HAP-1 (cell line): ENCODE results near the gene DALRD3.

Experiments
- DNase-seq, 2 experiments: peaks; one replicate each; pipeline ENCODE4 v3.0.0-alpha.2; 2016 to 2020; ENCODE audit warnings: low spot score in 2 of 2
- H3K27me3 ChIP-seq: fragments of 250-450 bp; sonication (Bioruptor Pico); 2 replicates; pipeline ENCODE4 v1.5.1; 2020; ENCODE audit warnings: low read depth, mild to moderate bottlenecking, moderate library complexity
- H3K36me3 ChIP-seq: fragments of 250-450 bp; sonication (Bioruptor Pico); replicated peaks from 2 replicates; pipeline ENCODE4 v1.5.1; 2020; ENCODE audit warnings: mild to moderate bottlenecking
- H3K4me1 ChIP-seq: fragments of 250-450 bp; sonication (Bioruptor Pico); 2 replicates; pipeline ENCODE4 v1.5.1; 2020; ENCODE audit warnings: mild to moderate bottlenecking
- H3K4me3 ChIP-seq: fragments of 250-450 bp; sonication (Bioruptor Pico); 2 replicates; pipeline ENCODE4 v1.5.1; 2020; ENCODE audit warnings: mild to moderate bottlenecking, moderate library complexity
- H3K9me3 ChIP-seq: fragments of 250-450 bp; sonication (Bioruptor Pico); 2 replicates; pipeline ENCODE4 v1.5.1; 2020; ENCODE audit warnings: mild to moderate bottlenecking, moderate library complexity
- in situ Hi-C: fragments of 300-500 bp; cut with MboI; formaldehyde crosslinking; loops from 3 replicates; pipeline ENCODE4 v1.14.3; 2020; ENCODE audit warnings: low sequenced_read_pairs, inconsistent platforms, mixed read lengths

DALRD3 gene

GRCh38 chr3:48989126-48989795 lies 29.1 kb downstream of the DALRD3 start:
- peak in 1 of 2 experiments; percentile 53 for DNase-seq
- H3K36me3 ChIP-seq: peaks cover 22% of the 10 kb centered on the region
- in situ Hi-C loops: loop anchor here (10.0 kb wide), 1 partner anchor 456 kb away; no protein-coding TSS in a partner anchor
- no peaks in the 10 kb centered on the region for H3K27me3 ChIP-seq
- peak overlapping the region; percentile 60 for H3K4me3 ChIP-seq
- H3K9me3 ChIP-seq: no peaks in the 10 kb centered on the region
- H3K4me1 ChIP-seq: peaks cover 10% of the 10 kb centered on the region

- in situ Hi-C loops: loop anchor here (10.0 kb wide), 1 partner anchor 459 kb away; no protein-coding TSS in a partner anchor
- Histone ChIP-seq H3K36me3 (peaks cover 48% of the 10 kb centered on the region), H3K4me3 (no peak overlapping the region)
These were observed 32.5 kb downstream of the DALRD3 start for GRCh38 chr3:48985831-48986376.

GRCh38 chr3:48984663-48985062 lies 33.7 kb downstream of the DALRD3 start:
- Histone ChIP-seq H3K4me1 (peaks cover 6% of the 10 kb centered on the region), H3K9me3 (no peaks in the 10 kb centered on the region), H3K36me3 (peaks cover 57% of the 10 kb centered on the region), H3K4me3 (no peak overlapping the region), H3K27me3 (no peaks in the 10 kb centered on the region)
- in situ Hi-C loops: loop anchor here (10.0 kb wide), 1 partner anchor 460 kb away; no protein-coding TSS in a partner anchor
- no peak for DNase-seq

More at GRCh38 chr3:48985831-48986376, 32.5 kb downstream of the DALRD3 start:
- no peaks in the 10 kb centered on the region for H3K27me3 ChIP-seq
- DNase-seq: no peak
- peaks cover 6% of the 10 kb centered on the region for H3K4me1 ChIP-seq
- H3K9me3 ChIP-seq: no peaks in the 10 kb centered on the region

GRCh38 chr3:48983096-48983495 lies 35.3 kb downstream of the DALRD3 start:
- Histone ChIP-seq H3K4me1 (no peaks in the 10 kb centered on the region), H3K27me3 (no peaks in the 10 kb centered on the region), H3K4me3 (no peak overlapping the region), H3K36me3 (peaks cover 69% of the 10 kb centered on the region), H3K9me3 (no peaks in the 10 kb centered on the region)
- in situ Hi-C loops: loop anchor here (10.0 kb wide), 1 partner anchor 462 kb away; no protein-coding TSS in a partner anchor
- no peak for DNase-seq

- in situ Hi-C loops: loop anchor here (10.0 kb wide), 1 partner anchor 462 kb away; no protein-coding TSS in a partner anchor
- Histone ChIP-seq H3K9me3 (no peaks in the 10 kb centered on the region), H3K4me3 (no peak overlapping the region), H3K27me3 (no peaks in the 10 kb centered on the region), H3K36me3 (peaks cover 73% of the 10 kb centered on the region), H3K4me1 (no peaks in the 10 kb centered on the region)
- no peak for DNase-seq
These were observed 35.7 kb downstream of the DALRD3 start for GRCh38 chr3:48982686-48983085.

GRCh38 chr3:48982016-48982415 lies 36.4 kb downstream of the DALRD3 start:
- Histone ChIP-seq H3K27me3 (no peaks in the 10 kb centered on the region), H3K4me1 (no peaks in the 10 kb centered on the region), H3K36me3 (peaks cover 80% of the 10 kb centered on the region), H3K9me3 (no peaks in the 10 kb centered on the region), H3K4me3 (no peak overlapping the region)
- DNase-seq: no peak
- in situ Hi-C loops: loop anchor here (10.0 kb wide), 1 partner anchor 463 kb away; no protein-coding TSS in a partner anchor

- Histone ChIP-seq H3K36me3 (peaks cover 85% of the 10 kb centered on the region), H3K9me3 (no peaks in the 10 kb centered on the region), H3K4me1 (no peaks in the 10 kb centered on the region), H3K4me3 (no peak overlapping the region), H3K27me3 (no peaks in the 10 kb centered on the region)
- DNase-seq: no peak
- in situ Hi-C loops: loop anchor here (10.0 kb wide), 1 partner anchor 465 kb away; no protein-coding TSS in a partner anchor
These were observed 38.1 kb downstream of the DALRD3 start for GRCh38 chr3:48980295-48980694.

GRCh38 chr3:48979451-48979850 lies 38.9 kb downstream of the DALRD3 start:
- peaks cover 86% of the 10 kb centered on the region for H3K36me3 ChIP-seq
- no peaks in the 10 kb centered on the region for H3K27me3 ChIP-seq
- no peaks in the 10 kb centered on the region for H3K9me3 ChIP-seq
- in situ Hi-C loops: no loop called here
- no peak for DNase-seq
- no peak overlapping the region for H3K4me3 ChIP-seq
- no peaks in the 10 kb centered on the region for H3K4me1 ChIP-seq

- in situ Hi-C loops: no loop called here
- Histone ChIP-seq H3K4me3 (no peak overlapping the region), H3K4me1 (no peaks in the 10 kb centered on the region), H3K36me3 (peaks cover 94% of the 10 kb centered on the region), H3K9me3 (no peaks in the 10 kb centered on the region), H3K27me3 (no peaks in the 10 kb centered on the region)
- no peak for DNase-seq
These were observed 44.1 kb downstream of the DALRD3 start for GRCh38 chr3:48974076-48974864.

GRCh38 chr3:48970586-48970985 lies 47.8 kb downstream of the DALRD3 start:
- DNase-seq: no peak
- in situ Hi-C loops: no loop called here
- Histone ChIP-seq H3K4me3 (no peak overlapping the region), H3K9me3 (no peaks in the 10 kb centered on the region), H3K36me3 (peaks cover 89% of the 10 kb centered on the region), H3K27me3 (no peaks in the 10 kb centered on the region), H3K4me1 (no peaks in the 10 kb centered on the region)

- no peaks in the 10 kb centered on the region for H3K27me3 ChIP-seq
- no peaks in the 10 kb centered on the region for H3K9me3 ChIP-seq
- H3K36me3 ChIP-seq: peaks cover 68% of the 10 kb centered on the region
- no peaks in the 10 kb centered on the region; the same call in 1 of the 2 replicates for H3K4me1 ChIP-seq
- H3K4me3 ChIP-seq: no peak overlapping the region
- DNase-seq: no peak
- in situ Hi-C loops: no loop called here
These were observed 51.5 kb downstream of the DALRD3 start for GRCh38 chr3:48966876-48967361.

- Histone ChIP-seq H3K4me3 (no peak overlapping the region), H3K9me3 (no peaks in the 10 kb centered on the region), H3K36me3 (peaks cover 67% of the 10 kb centered on the region), H3K27me3 (no peaks in the 10 kb centered on the region), H3K4me1 (no peaks in the 10 kb centered on the region; the same call in 1 of the 2 replicates)
- DNase-seq: no peak
- in situ Hi-C loops: no loop called here
These were observed 52.0 kb downstream of the DALRD3 start for GRCh38 chr3:48966367-48966766.
